Measurements from ENCODE around the gene FIGN. TPM values are rescaled to one million over a fixed set of nuclear protein-coding genes. Genes with fewer than 3 reads are reported as not detected.

Gene FIGN
- total RNA-seq, 1 experiment from 2014 or later: not detected

- ChIA-PET POLR2A (no interaction called here), RAD21 (ENCODE audit: low non-redundant PET in 1 of 2, low total read pairs in 2 of 2, uncharacterized antibody in 2 of 2, unreplicated experiment in 2 of 2) (no interaction called here), CTCF (no interaction called here)
- no peak overlapping the region for H3K4me2 ChIP-seq (ENCODE audit: low read length)
- no peak for DNase-seq (ENCODE audit: low read depth, low spot score)
- H3K79me2 ChIP-seq (ENCODE audit: insufficient read depth, low read length): no peaks in the 10 kb centered on the region
- no peaks in the 10 kb centered on the region for H3K9me2 ChIP-seq (ENCODE audit: insufficient read depth)
- H3K4me1 ChIP-seq (ENCODE audit: control insufficient read depth in 1 of 2, insufficient read depth in 2 of 2, low read length in 2 of 2): no peaks in the 10 kb centered on the region
- H3K36me3 ChIP-seq (ENCODE audit: control insufficient read depth in 1 of 2, insufficient read depth in 2 of 2, low read length in 2 of 2): no peaks in the 10 kb centered on the region
- no peaks in the 10 kb centered on the region for H3K9me3 ChIP-seq (ENCODE audit: control insufficient read depth in 1 of 2, insufficient read depth in 1 of 2, low read depth in 1 of 2, low read length in 2 of 2)
- peaks cover 50% of the 10 kb centered on the region for H3K27me3 ChIP-seq (ENCODE audit: insufficient read depth, low read length)
- intact Hi-C loops (cut with micrococcal nuclease): no loop called here
- no peak overlapping the region for H2AFZ ChIP-seq (ENCODE audit: low read depth, low read length, poor library complexity, severe bottlenecking)
- no peaks in the 10 kb centered on the region for H4K20me1 ChIP-seq (ENCODE audit: insufficient read depth)
- no peak overlapping the region for H3K4me3 ChIP-seq (replicated peaks in 1 of 2; ENCODE audit: low read depth in 1 of 2, low read length in 2 of 2)
- TF ChIP-seq ZFX (IDR thresholded peaks at IDR 0.05) (no peak), EGR1 (IDR thresholded peaks at IDR 0.05; ENCODE audit: low read depth) (no peak), POLR2A (IDR thresholded peaks at IDR 0.05; ENCODE audit: borderline replicate concordance, extremely low read depth, insufficient read depth, insufficient read length) (no peak), SRF (IDR thresholded peaks at IDR 0.05; ENCODE audit: low read depth) (no peak), FOSL1 (IDR thresholded peaks at IDR 0.05; ENCODE audit: low read depth) (no peak), JUND (IDR thresholded peaks at IDR 0.05) (no peak)
- no peak for ATAC-seq
- no peak overlapping the region for H3K9ac ChIP-seq (ENCODE audit: low read length)
- BruUV-seq (replicated peaks): no TSS peak
- no peak overlapping the region for H3K27ac ChIP-seq (ENCODE audit: low read depth, low read length)
Observed at GRCh38 chr2:163741435-163741834, 5.6 kb upstream of the FIGN start.

- ATAC-seq: no peak
- no peaks in the 10 kb centered on the region for H3K79me2 ChIP-seq (ENCODE audit: insufficient read depth, low read length)
- H4K20me1 ChIP-seq (ENCODE audit: insufficient read depth): no peaks in the 10 kb centered on the region
- ChIA-PET POLR2A (no interaction called here), CTCF (interaction anchor here (0.9 kb wide), 1 partner anchor 12 kb away, joined by 3 read pairs; no protein-coding TSS in a partner anchor), RAD21 (ENCODE audit: low non-redundant PET in 1 of 2, low total read pairs in 2 of 2, uncharacterized antibody in 2 of 2, unreplicated experiment in 2 of 2) (no interaction called here)
- H2AFZ ChIP-seq (ENCODE audit: low read depth, low read length, poor library complexity, severe bottlenecking): no peak overlapping the region
- H3K4me1 ChIP-seq (ENCODE audit: control insufficient read depth in 1 of 2, insufficient read depth in 2 of 2, low read length in 2 of 2): no peaks in the 10 kb centered on the region
- no peaks in the 10 kb centered on the region for H3K9me2 ChIP-seq (ENCODE audit: insufficient read depth)
- no peak overlapping the region for H3K9ac ChIP-seq (ENCODE audit: low read length)
- DNase-seq (ENCODE audit: low read depth, low spot score): no peak
- H3K9me3 ChIP-seq (ENCODE audit: control insufficient read depth in 1 of 2, insufficient read depth in 1 of 2, low read depth in 1 of 2, low read length in 2 of 2): no peaks in the 10 kb centered on the region
- intact Hi-C loops (cut with micrococcal nuclease): no loop called here
- BruUV-seq (replicated peaks): no TSS peak
- no peak overlapping the region for H3K4me2 ChIP-seq (ENCODE audit: low read length)
- no peak overlapping the region for H3K4me3 ChIP-seq (replicated peaks in 1 of 2; ENCODE audit: low read depth in 1 of 2, low read length in 2 of 2)
- H3K27me3 ChIP-seq (ENCODE audit: insufficient read depth, low read length): peaks cover 66% of the 10 kb centered on the region
- no peak overlapping the region for H3K27ac ChIP-seq (ENCODE audit: low read depth, low read length)
- no peaks in the 10 kb centered on the region for H3K36me3 ChIP-seq (ENCODE audit: control insufficient read depth in 1 of 2, insufficient read depth in 2 of 2, low read length in 2 of 2)
- TF ChIP-seq POLR2A (IDR thresholded peaks at IDR 0.05; ENCODE audit: borderline replicate concordance, extremely low read depth, insufficient read depth, insufficient read length) (no peak), CTCF (IDR thresholded peaks at IDR 0.05 in 2 of 3, conservative IDR thresholded peaks at IDR 0.05 in 1 of 3; ENCODE audit: borderline replicate concordance in 1 of 3, insufficient read depth in 1 of 3, low read depth in 2 of 3, low read length in 2 of 3) (no peak), SRF (IDR thresholded peaks at IDR 0.05; ENCODE audit: low read depth) (no peak), ZBTB33 (IDR thresholded peaks at IDR 0.05; ENCODE audit: extremely low read depth, insufficient replicate concordance, low read length) (no peak), FOSL1 (IDR thresholded peaks at IDR 0.05; ENCODE audit: low read depth) (no peak), ELF1 (IDR thresholded peaks at IDR 0.05; ENCODE audit: borderline replicate concordance, low read depth) (no peak), CBX3 (IDR thresholded peaks at IDR 0.05; ENCODE audit: low read depth) (no peak), ZNF274 (IDR thresholded peaks at IDR 0.05; ENCODE audit: low read depth, low read length) (no peak), ATF3 (IDR thresholded peaks at IDR 0.05) (no peak), POLR2AphosphoS5 (IDR thresholded peaks at IDR 0.05; ENCODE audit: low read depth, low read length) (no peak), RAD21 (IDR thresholded peaks at IDR 0.05; ENCODE audit: low read depth) (no peak), YY1 (IDR thresholded peaks at IDR 0.05; ENCODE audit: extremely low read depth, insufficient replicate concordance, low read depth, low read length) (no peak), EZH2 (IDR thresholded peaks at IDR 0.05) (no peak), JUND (IDR thresholded peaks at IDR 0.05) (no peak), SIN3A (IDR thresholded peaks at IDR 0.05; ENCODE audit: low read depth) (no peak), EZH2phosphoT487 (IDR thresholded peaks at IDR 0.05; ENCODE audit: borderline replicate concordance) (no peak), EGR1 (IDR thresholded peaks at IDR 0.05; ENCODE audit: low read depth) (no peak), MAX (IDR thresholded peaks at IDR 0.05) (no peak)
Observed at GRCh38 chr2:163737563-163737962, 1.8 kb upstream of the FIGN start.

All from HCT116 (cell line).